GM21737 (cell line): Measurements from ENCODE around the gene RFT1.

Experiments used
- ATAC-seq: cut with Tn5 transposase; IDR thresholded peaks from one replicate; pipeline ENCODE4 v1.9.1; 2021; ENCODE audit warnings: mild to moderate bottlenecking, moderate library complexity; ENCODE audit not compliant: unreplicated experiment

RFT1 gene

DNA sequence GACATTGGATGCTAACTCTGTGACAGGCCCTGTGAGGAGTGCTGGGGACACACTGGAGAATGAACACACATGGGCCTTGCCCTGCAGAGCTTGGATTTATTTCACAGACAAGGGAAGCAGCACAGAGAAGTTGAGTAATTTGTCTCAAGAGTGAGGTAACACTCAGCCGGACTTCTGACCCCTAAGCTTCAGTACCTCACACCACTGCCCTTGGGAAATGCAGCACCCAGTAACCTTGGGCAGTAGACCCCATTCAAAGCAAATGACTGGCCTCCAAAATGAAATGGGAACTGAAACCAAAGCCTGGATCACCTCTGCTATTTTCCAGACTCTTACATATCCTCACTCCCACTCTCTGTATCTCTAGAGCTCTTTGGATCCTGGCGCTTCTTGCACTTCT, 37.3 kb downstream of the RFT1 start:
- ATAC-seq, result no peak

DNA sequence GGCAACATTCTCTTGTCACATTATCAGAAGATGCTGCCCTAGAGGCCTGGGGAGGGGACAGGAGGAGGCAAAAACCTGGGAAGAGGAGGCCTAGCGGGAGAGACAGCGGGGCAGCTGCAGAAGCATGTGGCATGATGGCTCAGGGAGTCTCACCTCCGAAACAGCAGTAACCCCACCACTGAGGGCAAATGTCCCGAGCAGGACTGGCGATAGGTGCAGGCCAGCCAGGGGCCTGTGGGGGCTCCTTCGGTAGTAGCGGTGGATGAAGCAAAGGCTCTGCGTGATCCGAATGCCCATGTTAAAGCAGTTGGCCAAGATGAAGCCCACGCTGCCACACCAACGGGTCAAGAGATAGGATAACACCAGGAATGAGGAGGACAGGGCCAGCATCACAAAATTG, 38.0 kb downstream of the RFT1 start:
- no peak for ATAC-seq

DNA sequence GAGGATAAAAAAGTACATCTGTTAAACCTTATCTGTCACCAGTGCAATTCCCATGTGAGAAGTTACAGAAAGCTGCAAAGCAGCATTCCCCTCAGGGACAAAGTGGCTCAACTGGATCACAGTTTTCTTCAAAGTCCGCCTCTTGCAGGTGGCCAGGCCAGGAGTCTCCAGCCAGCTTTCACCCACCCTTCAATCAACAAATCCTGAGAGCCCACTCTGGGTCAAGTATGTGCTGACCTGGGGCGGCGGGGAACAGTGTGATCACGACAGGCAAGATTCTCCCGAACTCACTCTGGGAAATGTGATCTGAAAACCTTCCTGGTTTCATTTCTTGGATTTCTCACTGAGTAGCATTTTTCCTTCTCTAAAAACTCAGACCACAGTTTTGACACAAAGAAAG, 39.2 kb downstream of the RFT1 start:
- ATAC-seq, result no peak

DNA sequence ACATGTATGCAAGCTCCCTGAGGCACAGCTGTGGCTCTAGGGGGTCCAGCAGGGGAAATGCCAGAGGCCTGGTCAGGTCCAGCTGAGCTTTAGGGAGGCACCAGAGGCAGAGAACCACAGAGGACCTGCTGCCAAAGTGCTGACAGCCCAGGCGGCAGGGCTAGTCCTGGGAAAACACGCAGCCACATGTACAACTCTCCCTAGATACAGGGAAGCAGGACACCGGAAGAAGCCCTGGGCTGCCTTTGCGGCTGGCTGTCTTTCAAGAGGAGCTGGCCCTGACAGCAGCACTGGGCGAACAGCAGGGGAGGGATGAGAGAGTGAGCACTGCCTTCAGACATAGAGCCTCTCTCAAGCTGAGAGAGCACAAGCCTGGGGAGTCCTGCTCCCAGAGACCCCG, 40.7 kb downstream of the RFT1 start:
- no peak for ATAC-seq

DNA sequence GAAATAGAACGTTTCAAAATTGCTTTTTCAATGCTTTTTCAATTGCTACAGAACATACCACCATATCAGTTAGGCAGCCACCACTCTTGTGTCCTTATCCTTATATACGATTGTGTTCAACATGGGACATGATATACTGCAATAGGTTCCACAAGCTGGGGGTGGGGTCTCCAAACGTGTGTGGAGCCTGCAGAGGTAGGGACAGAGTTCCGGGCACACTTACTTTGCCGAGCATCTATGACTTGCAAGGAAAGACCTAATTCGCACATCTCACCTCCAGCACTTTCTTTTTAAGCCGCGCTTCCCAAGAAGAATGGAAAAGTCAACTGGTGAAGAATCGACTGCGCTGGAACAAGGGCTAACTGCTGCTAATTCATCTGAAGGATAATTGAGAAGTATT, 44.8 kb downstream of the RFT1 start:
- no peak for ATAC-seq

DNA sequence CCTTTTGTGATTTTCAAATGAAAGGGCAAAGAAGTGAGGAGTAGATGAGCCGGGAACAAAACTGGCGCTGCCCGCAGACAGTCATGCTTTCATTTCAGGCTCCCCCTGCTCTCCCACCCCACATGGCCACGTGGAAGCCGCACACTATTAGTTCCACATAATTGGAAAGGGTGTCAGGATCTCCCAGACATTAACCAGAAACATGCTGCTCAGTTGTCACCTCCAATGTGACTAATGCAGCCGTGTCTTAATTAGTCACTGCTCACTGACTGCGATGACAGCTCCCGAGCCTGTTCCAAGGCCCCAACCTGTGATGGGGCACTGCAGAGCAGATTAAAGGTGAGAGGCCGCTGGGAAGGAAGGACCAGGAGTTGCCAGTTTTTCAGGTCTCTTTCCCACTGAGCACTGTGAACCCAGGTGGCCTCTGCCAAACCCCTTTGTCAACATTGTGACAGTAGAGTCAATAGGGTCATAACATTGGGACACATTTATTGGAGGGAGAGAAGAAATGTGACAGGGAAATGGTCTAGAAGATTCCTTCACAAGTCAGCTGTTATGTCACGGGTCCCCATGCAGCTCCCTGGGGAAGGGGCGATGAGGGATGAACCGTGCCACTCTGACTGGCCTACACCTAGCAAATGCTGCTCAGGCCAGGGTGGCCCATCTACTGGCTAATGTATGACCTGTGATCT, 45.8 kb downstream of the RFT1 start:
- ATAC-seq, result no peak

DNA sequence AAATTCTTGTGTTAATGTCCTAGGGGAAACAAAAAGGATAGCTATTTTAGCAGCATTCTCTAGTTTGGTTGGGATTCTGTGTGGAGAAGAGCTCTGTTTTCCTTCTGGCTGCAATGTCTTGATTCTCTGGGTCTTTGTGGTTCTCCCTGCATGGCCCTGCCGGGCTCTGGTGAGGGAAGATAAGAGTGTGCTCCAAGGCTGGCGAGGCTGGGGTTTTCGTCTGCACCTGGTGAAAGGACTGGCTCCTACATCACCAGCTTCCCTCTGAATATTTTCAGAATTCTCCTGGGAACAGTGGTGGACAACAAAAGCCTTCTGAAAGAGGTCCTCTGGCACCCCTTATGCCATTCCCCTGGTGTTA, 46.3 kb downstream of the RFT1 start:
- no peak for ATAC-seq

DNA sequence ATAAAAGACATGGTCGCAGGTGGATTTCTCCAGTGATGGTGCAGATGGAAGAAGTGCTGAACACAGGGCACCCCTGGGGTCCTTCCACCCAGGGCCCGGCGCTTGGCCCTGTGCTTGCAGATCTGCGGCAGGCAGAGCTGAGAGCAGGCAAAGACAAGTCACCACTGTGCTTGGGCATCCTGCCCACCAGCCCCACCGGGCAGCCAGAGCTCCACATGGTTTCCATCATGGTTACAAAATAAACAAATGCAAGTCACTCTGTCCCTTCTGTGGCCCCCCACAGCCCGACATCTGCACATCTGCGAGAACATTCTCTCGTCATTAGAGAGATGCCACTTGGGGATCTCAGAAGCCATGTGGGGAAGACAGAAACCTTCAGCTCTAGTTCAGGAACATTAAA, 46.7 kb downstream of the RFT1 start:
- ATAC-seq, result no peak

DNA sequence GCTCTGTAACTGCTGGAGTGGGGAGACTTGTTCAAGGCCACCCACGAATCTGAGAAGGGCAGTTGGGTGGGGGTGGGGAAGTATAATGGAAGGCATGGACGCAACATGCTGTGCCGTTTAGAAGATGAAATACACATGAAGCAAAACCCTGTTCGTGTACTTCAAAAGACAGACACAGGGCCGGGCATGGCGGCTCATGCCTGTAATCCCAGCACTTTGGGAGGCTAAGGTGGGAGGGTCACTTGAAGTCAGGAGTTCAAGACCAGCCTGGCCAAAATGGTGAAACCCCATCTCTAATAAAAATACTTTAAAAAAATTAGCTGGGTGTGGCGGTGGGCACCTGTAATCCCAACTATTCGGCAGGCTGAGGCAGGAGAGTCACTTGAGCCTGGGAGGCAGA, 47.5 kb downstream of the RFT1 start:
- no peak for ATAC-seq

DNA sequence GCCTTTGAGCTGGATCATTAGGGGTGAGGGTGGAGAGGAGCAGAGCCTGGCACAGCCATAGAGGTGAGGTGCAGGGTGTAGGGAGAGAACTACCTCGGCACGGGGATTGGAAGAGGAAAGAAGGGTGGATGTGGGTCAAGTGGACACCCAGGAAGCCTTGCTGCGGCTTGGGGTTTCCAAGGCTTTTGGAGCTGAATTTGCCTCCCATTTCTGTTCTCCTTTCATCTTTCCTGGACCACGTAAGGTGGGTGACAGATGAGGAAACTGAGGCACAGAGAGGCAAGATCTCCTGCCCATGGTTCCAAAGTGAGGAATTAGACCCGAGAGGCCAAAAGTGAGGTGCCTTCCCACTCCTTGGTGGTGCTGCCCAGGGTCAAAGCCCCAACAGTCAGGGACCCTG, 48.9 kb downstream of the RFT1 start:
- ATAC-seq, result no peak

DNA sequence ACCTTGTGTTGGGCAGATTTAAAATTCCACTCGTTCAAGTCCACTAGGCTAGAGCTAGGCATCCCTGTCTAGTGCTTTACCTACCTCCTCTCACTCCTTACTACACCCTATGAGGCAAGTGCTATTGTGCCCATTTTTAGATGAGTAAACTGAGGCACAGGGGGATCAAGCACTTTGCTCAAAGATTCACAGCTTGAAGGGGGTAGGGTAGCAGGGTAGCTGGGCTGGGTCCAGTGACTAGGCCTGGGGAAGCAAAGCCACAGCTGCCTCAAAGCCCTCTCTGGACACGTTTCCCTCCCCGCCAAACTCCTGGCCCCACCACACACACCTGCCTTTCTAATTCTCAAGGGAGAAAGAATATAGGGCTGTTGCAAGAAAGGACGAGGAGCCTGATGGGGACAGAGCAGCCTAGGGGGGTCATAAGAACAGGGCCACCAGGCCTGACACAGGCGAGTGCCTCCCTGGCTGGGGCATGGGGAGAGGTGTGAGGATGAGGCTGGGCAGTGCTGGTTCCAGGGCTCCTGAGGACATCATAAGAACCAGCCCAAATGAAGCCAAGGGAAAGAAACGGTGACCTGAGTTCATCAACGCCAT, 49.5 kb downstream of the RFT1 start:
- no peak for ATAC-seq

DNA sequence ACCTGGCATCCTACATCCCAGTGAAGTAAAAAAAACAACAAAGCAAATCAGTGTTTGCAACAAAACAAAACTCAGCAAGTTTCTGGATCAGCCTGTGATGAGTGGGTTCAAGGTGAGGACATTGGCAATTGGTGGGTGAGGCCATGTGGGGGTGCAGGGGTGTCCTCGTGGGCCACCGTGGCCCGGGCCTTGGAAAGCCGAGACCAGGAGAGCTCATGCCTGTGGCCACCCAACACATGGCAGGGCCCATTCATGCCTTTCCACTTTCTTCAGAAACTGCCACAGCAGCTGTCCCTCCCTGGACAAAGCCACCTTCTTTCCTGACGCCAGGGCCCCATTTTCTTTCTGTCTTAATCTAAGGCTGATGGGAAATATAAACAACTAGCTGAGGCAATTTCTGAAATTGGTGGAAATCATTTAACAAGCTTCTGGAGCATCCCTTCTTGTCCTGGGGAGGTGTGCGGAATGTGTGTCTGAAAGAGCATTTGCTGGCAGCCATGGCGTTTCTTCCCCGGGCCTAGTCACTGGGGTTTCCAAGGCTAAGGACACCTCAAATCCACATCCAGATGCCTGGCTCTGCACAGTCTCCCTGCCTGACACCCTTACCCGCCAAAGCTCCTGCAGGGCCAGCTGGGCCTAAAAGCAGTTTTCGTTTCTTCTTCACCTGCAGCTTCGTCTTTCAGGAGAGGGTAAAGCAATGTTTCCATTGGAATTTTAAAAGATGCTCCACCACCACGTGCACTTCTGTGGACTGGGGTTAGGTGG, 50.3 kb downstream of the RFT1 start:
- no peak for ATAC-seq

DNA sequence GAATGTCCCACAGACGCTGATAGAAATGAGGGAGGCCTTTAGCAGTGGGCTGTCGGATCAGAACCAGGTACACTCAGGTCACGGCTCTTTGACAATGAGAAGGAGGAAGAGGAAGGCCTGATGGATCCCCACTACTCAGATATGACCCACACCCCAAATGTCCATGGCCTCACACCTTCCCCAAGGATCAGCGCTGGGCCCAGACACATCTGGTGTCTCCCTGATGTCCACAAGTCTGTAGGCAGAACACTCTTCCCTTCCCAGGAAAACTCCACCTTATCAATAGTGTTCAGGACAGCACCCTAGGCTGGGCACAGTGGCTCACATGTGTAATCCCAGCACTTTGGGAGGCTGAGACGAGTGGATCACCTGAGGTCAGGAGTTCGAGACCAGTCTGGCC, 51.1 kb downstream of the RFT1 start:
- no peak for ATAC-seq

DNA sequence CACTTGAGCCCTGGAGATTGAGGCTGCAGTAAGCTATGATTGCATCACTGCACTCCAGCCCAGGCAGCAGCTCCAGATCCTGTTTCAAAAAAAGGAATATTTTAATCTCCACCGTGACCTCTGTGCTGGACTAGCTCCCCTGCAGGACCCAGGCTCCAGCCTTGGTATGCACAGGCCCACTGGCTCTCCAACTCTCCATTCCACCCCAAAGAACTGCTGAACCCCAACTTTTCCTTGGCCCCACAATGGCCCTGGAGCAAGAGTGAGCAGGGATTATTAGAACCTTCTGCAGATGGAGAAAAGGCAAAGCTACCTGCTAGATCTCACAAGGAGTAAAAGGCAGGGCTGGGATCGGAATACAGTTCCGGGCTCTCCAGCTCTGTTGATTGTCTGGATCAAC, 51.6 kb downstream of the RFT1 start:
- no peak for ATAC-seq

DNA sequence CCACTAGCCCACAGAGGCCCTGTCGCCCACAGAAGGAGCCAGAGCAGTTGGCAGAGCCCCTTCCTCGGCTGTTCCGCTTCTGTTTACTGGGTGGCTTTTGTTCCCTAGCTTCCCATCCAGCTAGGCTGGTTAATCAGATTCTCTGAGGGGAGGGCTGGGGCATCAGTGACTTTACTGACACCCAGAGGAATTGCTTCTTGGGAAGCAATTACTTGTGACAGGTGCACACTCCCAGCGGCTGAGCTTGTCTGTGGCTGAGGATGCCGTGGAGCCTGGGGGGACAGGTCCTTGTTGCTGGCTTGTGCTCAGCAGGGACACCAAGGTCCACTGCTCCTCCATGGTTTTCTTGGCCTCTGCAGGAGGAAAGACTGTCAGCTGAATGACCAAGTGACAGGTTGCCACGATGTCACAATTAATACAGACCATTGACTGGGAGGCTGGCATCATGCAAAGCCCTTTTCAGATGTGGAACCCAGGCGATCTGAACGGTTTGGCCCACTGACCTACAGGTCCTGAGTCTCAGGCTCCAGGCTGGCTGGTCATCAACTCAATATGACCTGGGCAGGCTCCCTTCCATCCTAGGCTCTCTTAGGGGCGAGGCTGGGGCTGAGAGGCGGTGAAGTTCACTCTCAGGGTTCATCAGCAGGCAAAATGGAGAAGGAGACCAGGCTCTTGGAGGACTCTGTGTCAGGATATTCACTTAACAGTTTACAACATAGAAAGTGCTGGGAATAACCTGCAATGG, 52.6 kb downstream of the RFT1 start:
- ATAC-seq, result no peak

DNA sequence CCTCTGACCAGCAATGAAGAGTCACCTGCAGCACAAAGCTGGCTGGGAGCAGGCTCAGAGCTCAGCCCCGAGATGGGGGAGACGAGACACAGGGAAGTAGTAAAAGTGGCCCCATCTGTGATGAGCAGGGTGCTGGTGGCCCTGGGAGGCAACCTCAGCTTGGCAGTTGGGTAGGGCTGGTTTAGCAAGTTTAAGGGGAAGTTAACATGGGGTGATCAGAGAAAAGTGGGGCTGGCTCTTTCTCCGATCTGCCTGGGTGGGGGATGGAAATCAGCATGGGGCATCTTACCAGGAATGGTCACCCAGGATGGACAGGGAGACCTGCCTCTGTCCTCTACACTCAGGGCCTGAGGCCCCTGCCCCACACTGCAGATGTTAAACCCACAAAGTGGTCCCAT, 54.5 kb downstream of the RFT1 start:
- no peak for ATAC-seq

DNA sequence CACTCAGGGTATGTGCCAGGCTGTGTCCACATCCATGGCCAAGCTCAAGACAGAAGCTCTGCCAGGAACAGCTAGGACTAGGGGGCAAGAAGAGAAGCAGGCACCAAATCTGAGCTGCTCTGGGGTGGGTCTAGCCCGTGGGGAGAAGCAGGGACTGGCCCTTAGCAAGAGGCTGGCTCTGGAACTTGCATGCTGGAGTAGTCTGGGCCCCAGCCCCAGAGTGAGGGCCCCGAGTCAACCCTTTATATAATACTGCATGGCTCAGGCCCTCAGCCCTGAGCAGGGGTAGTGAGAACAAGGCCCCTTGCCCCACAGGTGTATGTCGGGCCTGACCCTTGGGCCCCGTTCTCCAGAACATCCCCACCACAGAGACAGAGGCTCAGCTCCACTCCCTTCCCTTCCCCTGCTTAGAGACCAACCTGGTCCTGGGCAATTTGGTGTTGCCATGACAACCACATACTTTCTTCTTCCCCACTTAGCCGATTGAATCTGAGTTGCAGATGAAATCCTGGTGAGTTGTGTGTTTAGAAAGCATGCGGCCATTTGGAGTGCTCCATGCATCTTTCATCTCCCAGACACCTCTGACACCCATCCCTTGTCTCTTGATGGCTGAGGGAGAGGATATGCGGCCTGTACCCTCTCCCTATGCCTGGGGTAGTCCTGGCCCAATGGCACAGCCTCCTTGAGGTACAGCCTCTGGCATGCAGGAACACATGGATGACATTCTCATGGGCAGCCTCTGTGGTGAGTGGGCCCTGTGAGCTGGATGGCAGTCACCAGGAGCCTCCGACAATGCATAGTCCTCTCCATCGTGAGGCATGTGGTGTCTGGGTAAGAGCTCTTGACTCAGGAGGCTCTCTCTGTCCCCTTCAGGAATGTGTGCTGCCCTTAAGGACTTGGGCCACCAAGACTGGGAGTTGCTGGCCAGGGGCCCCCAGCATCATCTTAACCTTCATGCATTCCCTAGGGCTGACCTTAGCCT, 55.2 kb downstream of the RFT1 start:
- ATAC-seq, result no peak

DNA sequence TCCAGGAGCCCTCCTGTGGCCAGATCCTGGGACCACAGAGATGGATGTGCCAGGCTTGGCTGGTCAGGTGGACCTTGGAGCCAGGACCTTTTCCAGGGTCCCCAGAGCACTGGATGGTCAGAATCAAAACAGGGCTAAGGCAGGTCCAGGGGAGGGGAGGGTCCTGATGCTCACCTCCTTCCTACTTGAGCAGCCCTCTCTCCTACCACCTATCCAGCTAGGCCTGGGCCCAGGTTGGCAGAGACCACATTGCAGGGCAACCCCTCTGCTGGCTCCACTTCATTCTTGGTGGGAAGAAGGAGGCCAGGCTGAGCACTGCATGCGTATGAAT, 55.9 kb downstream of the RFT1 start:
- ATAC-seq, result no peak

DNA sequence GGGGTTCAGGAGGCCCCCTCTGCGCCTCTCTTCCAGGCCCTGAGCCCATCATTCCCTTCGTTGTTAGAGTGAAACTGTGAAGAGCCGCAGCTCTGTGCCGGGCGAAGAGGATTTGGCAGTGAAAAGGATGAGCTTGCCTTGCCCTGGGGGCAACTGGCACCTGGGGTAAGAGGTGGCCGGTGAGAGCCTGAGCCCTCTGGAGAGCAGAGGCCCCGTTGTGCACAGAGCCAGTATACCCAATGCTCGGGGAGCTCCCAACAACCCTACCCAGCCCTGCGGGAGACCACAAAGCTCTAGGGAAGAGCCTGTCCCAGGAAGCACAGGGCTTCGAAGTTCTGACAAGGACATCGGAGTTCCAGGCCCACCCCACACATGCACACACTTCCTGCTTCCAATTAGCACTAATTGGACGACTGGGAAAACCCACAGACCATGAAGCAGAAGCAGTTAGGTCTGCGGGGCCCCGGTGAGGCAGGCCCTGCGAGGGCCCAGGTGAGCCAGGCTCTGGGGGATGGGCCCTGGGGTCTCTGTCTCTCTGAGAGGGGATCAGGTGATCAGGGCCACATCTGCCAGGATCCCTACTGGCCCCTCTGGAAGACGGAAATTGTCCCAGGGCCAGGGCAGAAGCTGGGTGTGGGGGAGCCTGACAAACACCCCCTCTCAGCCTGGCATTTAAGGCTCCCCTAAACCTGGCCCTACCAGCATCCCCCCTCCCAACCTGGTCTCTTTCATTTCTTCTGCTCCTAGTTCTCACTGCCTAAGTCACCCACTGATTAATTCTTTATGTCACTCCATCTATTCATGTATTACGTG, 56.5 kb downstream of the RFT1 start:
- no peak for ATAC-seq
